CD4-positive, alpha-beta memory T cell (primary cell): Measurements from ENCODE around the gene GTF2F2. TPM values are rescaled to one million over a fixed set of nuclear protein-coding genes. Genes with fewer than 3 reads are reported as not detected.

Source experiments
- CTCF ChIA-PET: fragments of 350-600 bp; sonication (Branson Sonifier 250); formaldehyde crosslinking; loops from one replicate; lab custom pipeline; 2021; ENCODE audit warnings: inconsistent platforms; ENCODE audit not compliant: partially characterized antibody; lab: Charles Lee
- POLR2A ChIA-PET: fragments of 350-600 bp; sonication (Branson Sonifier 250); formaldehyde crosslinking; loops from one replicate; lab custom pipeline; 2021; ENCODE audit not compliant: partially characterized antibody; lab: Charles Lee
- DNase-seq, 5 donors: peaks; one replicate each; pipeline versions ENCODE4 v3.0.0 to v3.0.0-alpha.2; 2020 to 2022; ENCODE audit warnings: mixed read lengths in 1 of 5
- H3K27ac ChIP-seq: one replicate; pipeline ENCODE4 v1.7.0; 2013; ENCODE audit warnings: low read depth, low read length
- H3K27me3 ChIP-seq: 2 replicates; pipeline ENCODE4 v1.7.0; 2013; ENCODE audit warnings: mild to moderate bottlenecking, low read length, moderate library complexity; ENCODE audit not compliant: insufficient read depth
- H3K36me3 ChIP-seq: 2 replicates; pipeline ENCODE4 v1.7.0; 2013; ENCODE audit warnings: mild to moderate bottlenecking, low read length, moderate library complexity; ENCODE audit not compliant: insufficient read depth
- H3K4me1 ChIP-seq: 2 replicates; pipeline ENCODE4 v1.7.0; 2013; ENCODE audit warnings: mild to moderate bottlenecking, low read length, moderate library complexity; ENCODE audit not compliant: insufficient read depth
- H3K4me3 ChIP-seq, 2 donors: one replicate each; pipeline ENCODE4 v1.7.0; 2013; ENCODE audit warnings: low read length in 2 of 2, mild to moderate bottlenecking in 1 of 2
- H3K9me3 ChIP-seq, 2 donors: one replicate each; pipeline ENCODE4 v1.7.0; 2013; ENCODE audit warnings: low read length in 2 of 2, control low read depth in 1 of 2; ENCODE audit not compliant: control insufficient read depth in 1 of 2
- H3K27ac Mint-ChIP-seq, 7 donors: one replicate each; pipeline ENCODE4 v1.8.0; 2020 to 2021; ENCODE audit warnings: mixed read lengths in 7 of 7, mild to moderate bottlenecking in 6 of 7, inconsistent platforms in 3 of 7, moderate library complexity in 3 of 7
- H3K27me3 Mint-ChIP-seq, 2 donors: one replicate each; pipeline ENCODE4 v1.8.0; 2020 to 2021; ENCODE audit warnings: mixed read lengths in 2 of 2
- H3K36me3 Mint-ChIP-seq, 2 donors: one replicate each; pipeline ENCODE4 v1.8.0; 2020 to 2021; ENCODE audit warnings: mixed read lengths in 2 of 2, inconsistent platforms in 1 of 2, mild to moderate bottlenecking in 1 of 2
- H3K4me1 Mint-ChIP-seq, 4 donors: one replicate each; pipeline ENCODE4 v1.8.0; 2020 to 2021; ENCODE audit warnings: mixed read lengths in 4 of 4, mild to moderate bottlenecking in 1 of 4
- H3K4me3 Mint-ChIP-seq, 8 donors: one replicate each; pipeline ENCODE4 v1.8.0; 2020 to 2021; ENCODE audit warnings: mixed read lengths in 8 of 8, mild to moderate bottlenecking in 7 of 8, moderate library complexity in 6 of 8, inconsistent platforms in 3 of 8
- H3K9me3 Mint-ChIP-seq, 8 donors: one replicate each; pipeline ENCODE4 v1.8.0; 2020 to 2021; ENCODE audit warnings: mixed read lengths in 8 of 8, mild to moderate bottlenecking in 5 of 8, inconsistent platforms in 3 of 8, moderate library complexity in 1 of 8
- intact Hi-C: fragments of 100-400 bp; cut with micrococcal nuclease; formaldehyde crosslinking; loops from one replicate; pipeline ENCODE4 v1.15.1; 2023
- polyA plus RNA-seq, 2 donors: library from polyadenylated mRNA; unstranded; fragments of 300-500 nt; fragmentation: Illumina TruSeq; gene quantifications; one replicate each; pipeline ENCODE4 v1.2.3, GENCODE V29; 2021
- total RNA-seq, 2 experiments: library from RNA; stranded (reverse); gene quantifications; one replicate each; pipeline ENCODE4 v1.2.3, GENCODE V29; 2021

GTF2F2 gene
- total and polyA plus RNA-seq, 4 experiments from 2014 or later, result 7.9 to 14.7 (median 11.3) TPM

DNA sequence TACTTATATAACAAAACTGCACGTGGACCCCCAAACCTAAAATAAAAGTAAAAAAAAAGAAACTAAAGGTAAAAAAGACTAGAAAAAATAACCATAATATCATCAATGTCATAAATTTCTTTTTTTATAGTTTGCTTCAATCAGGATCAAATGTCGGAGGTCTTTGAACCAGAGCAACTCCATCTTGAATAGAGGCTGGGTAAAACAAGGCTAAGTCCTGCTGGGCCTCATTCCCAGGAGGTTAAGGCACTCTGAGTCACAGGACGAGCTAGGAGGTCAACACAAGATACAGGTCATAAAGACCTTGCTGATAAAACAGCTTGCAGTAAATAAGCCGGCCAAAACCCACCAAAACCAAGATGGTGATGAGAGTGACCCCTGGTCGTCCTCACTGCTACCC lies 196.7 kb downstream of the GTF2F2 start:
- peaks cover under 1% of the 10 kb centered on the region for H3K4me1 ChIP-seq
- H3K36me3 Mint-ChIP-seq, result no peaks in the 10 kb centered on the region
- H3K27ac Mint-ChIP-seq, result no peak overlapping the region
- H3K4me3 Mint-ChIP-seq, result no peak overlapping the region
- peaks cover 0 to 5% (median under 1%) of the 10 kb centered on the region in 4 donors for H3K4me1 Mint-ChIP-seq
- no peak overlapping the region for H3K4me3 ChIP-seq
- H3K27me3 ChIP-seq, result no peaks in the 10 kb centered on the region
- DNase-seq, result no peak
- H3K36me3 ChIP-seq, result no peaks in the 10 kb centered on the region
- no peaks in the 10 kb centered on the region for H3K27me3 Mint-ChIP-seq
- peaks cover 0 to 1% (median 0%) of the 10 kb centered on the region in 8 donors for H3K9me3 Mint-ChIP-seq
- no peaks in the 10 kb centered on the region for H3K9me3 ChIP-seq
- CTCF ChIA-PET, result interaction anchor here (1.3 kb wide), 1 partner anchor 13 kb away, joined by 4 read pairs; no protein-coding TSS in a partner anchor
- intact Hi-C loops, result no loop called here
- POLR2A ChIA-PET, result no interaction called here
- no peak overlapping the region for H3K27ac ChIP-seq

DNA sequence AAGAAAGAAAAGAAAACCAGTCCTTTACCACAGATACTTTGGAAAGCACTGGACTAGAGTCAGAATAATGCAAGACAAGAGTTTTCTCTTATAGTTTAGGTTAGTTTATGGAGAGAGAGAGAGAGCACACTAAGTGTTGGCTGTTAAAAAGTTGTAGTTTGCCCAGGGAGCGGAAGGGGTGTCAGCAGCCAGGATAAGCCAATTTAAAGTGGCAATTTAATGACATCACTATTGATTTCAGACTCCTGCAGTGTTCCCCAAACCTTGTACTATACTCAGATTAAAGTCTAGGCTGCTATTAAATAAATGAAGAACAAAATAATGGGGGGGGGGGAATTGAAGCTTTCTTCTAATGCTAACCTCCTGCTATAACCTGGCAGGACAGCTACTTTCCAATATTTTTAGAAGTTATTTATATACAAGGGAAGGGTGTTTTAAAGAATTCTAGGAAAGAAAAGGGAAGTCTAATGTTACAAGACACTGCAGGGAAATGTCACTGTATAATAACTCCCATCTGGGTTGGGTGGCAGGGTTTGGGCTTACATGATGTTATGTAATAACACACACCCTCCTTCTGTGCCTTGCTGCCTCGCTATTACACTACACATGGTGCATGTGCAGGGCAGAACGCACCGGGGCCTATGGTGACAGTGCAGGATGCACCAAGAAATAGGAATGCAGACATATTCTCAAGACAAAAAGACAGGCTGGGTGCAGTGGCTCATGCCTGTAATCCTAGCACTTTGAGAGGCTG lies 200.7 kb downstream of the GTF2F2 start:
- H3K4me1 Mint-ChIP-seq, result peaks cover 2 to 11% (median 6%) of the 10 kb centered on the region in 4 donors
- no peak overlapping the region for H3K27ac Mint-ChIP-seq
- H3K4me3 ChIP-seq, result no peak overlapping the region
- ChIA-PET CTCF (interaction anchor here (1.1 kb wide), 2 partner anchors 18 to 274 kb away, joined by 4 read pairs; no protein-coding TSS in a partner anchor), POLR2A (interaction anchor here (1.0 kb wide), 1 partner anchor 19 kb away, joined by 3 read pairs; no protein-coding TSS in a partner anchor)
- H3K4me1 ChIP-seq, result no peaks in the 10 kb centered on the region
- H3K36me3 ChIP-seq, result no peaks in the 10 kb centered on the region
- H3K27ac ChIP-seq, result no peak overlapping the region
- H3K4me3 Mint-ChIP-seq, result no peak overlapping the region
- H3K27me3 Mint-ChIP-seq, result no peaks in the 10 kb centered on the region
- no peaks in the 10 kb centered on the region for H3K36me3 Mint-ChIP-seq
- H3K9me3 Mint-ChIP-seq, result peaks cover 0 to 1% (median 0%) of the 10 kb centered on the region in 8 donors
- no peak for DNase-seq
- intact Hi-C loops, result no loop called here
- H3K9me3 ChIP-seq, result no peaks in the 10 kb centered on the region
- H3K27me3 ChIP-seq, result no peaks in the 10 kb centered on the region

DNA sequence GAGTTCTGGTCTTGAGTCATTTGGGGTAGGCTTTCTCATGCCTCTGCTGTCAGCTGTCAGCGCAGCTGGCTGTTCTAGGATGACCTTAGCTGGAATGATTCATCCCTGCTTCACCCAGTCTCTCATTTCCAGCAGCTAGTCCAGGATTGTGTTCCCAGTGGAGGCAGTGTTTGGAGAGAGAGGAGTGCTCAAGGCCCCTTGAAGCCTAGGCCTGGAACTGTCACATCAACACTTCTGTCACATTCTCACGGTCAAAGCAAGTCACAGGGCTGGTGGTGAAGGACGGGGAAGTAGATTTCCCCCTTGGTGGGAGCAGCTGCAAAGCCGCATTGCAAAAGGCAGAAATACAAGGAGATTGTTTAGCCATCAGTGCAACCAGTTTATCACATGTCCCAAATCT lies 205.5 kb downstream of the GTF2F2 start:
- Mint-ChIP-seq H3K36me3 (no peaks in the 10 kb centered on the region), H3K4me1 (peaks cover 16 to 51% (median 36%) of the 10 kb centered on the region in 4 donors), H3K27ac (peak overlapping the region in 2 of 7 donors; percentile 23 to 56), H3K27me3 (no peaks in the 10 kb centered on the region), H3K4me3 (no peak overlapping the region), H3K9me3 (no peaks in the 10 kb centered on the region)
- intact Hi-C loops, result no loop called here
- no peak for DNase-seq
- Histone ChIP-seq H3K27ac (no peak overlapping the region), H3K9me3 (no peaks in the 10 kb centered on the region), H3K4me3 (no peak overlapping the region), H3K27me3 (no peaks in the 10 kb centered on the region), H3K36me3 (no peaks in the 10 kb centered on the region), H3K4me1 (peaks cover 39% of the 10 kb centered on the region)
- ChIA-PET POLR2A (interaction anchor here (0.5 to 1.0 kb wide), 2 partner anchors 15 to 33 kb away, joined by 3 to 5 read pairs; no protein-coding TSS in a partner anchor), CTCF (interaction anchor here (1.2 to 2.5 kb wide), 4 partner anchors 16 to 279 kb away, joined by 3 to 12 read pairs (median 5); no protein-coding TSS in a partner anchor)

DNA sequence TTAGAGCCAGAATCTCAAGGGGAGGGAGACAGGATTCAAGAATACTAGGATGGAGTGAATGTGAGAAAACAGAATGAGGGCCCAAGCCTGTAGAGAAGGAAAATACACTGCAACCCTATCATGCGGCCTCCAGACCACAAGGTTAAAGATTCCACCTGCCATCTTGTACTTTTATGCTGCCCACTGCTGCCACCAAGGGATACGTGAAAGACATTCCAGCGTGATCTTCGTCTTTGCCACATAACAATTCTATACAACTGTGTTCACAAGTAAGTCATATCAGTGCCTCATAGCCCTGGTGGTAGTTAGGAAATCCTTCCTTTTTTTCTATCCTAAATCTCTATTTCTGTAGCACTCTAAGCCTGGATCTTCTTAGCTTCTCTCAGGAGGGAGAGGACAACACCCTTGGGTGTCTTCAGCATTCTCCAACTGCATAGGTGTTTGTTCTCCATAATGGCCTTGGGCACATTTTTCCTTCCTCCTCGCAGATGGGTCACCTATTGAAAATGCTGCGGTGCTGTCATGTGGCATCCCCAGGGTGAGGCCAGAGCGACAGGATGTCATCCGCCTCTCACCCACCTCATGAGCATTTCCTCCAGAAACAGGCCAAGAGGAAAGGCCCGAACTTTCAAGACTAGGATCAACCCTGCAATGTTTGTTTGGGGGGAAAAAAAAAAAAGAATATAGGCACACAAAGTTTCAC lies 207.1 kb downstream of the GTF2F2 start:
- DNase-seq, result no peak
- no peaks in the 10 kb centered on the region for H3K9me3 Mint-ChIP-seq
- no peak overlapping the region for H3K27ac ChIP-seq
- peaks cover 27 to 67% (median 49%) of the 10 kb centered on the region in 4 donors for H3K4me1 Mint-ChIP-seq
- H3K4me3 Mint-ChIP-seq, result peak overlapping the region; percentile 39 to 84 (median 66)
- no peaks in the 10 kb centered on the region for H3K9me3 ChIP-seq
- no peak overlapping the region for H3K4me3 ChIP-seq
- intact Hi-C loops, result no loop called here
- POLR2A ChIA-PET, result interaction anchor here (0.7 to 1.2 kb wide), 2 partner anchors 11 to 13 kb away, joined by 3 to 4 read pairs; partner anchors contain the start of gene TPT1
- H3K27me3 Mint-ChIP-seq, result no peaks in the 10 kb centered on the region
- peaks cover 55% of the 10 kb centered on the region for H3K4me1 ChIP-seq
- H3K27ac Mint-ChIP-seq, result peak overlapping the region; percentile 66 to 96 (median 80)
- CTCF ChIA-PET, result no interaction called here
- H3K36me3 ChIP-seq, result no peaks in the 10 kb centered on the region
- H3K36me3 Mint-ChIP-seq, result no peaks in the 10 kb centered on the region
- no peaks in the 10 kb centered on the region for H3K27me3 ChIP-seq

DNA sequence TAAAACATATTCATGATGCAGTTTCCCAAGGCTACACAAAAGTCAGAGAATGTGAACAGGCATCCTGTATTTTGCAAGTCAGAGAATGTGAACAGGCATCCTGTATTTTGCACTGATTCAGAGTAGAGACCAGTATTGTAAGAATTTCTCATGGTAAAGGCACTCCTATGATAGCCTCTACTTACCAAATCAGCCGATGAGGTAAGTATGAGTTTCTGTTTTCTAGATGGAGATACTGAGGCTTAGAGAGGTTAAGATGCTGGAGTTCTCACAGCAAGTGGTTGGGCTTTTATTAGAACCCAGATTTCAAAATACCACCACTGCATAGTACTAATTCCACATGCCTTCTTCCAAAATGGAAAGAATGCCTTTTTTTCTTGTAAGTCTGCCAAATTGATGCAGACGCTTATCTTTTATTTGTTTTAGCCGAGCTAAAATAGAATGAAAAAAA lies 208.4 kb downstream of the GTF2F2 start:
- Mint-ChIP-seq H3K27me3 (no peaks in the 10 kb centered on the region), H3K4me1 (peaks cover 39 to 80% (median 61%) of the 10 kb centered on the region in 4 donors), H3K9me3 (no peaks in the 10 kb centered on the region), H3K27ac (peak overlapping the region in 4 of 7 donors; percentile 8 to 85 (median 40)), H3K4me3 (peak overlapping the region in 3 of 8 donors; percentile 31 to 62 (median 33)), H3K36me3 (no peaks in the 10 kb centered on the region)
- intact Hi-C loops, result no loop called here
- DNase-seq, result no peak
- POLR2A ChIA-PET, result interaction anchor here (0.6 to 14.9 kb wide), 3 partner anchors 12 to 834 kb away, joined by 3 to 219 read pairs (median 45); partner anchors contain the start of gene TPT1
- no peak overlapping the region for H3K27ac ChIP-seq
- CTCF ChIA-PET, result interaction anchor here (0.8 to 1.5 kb wide), 3 partner anchors 10 to 43 kb away, joined by 3 to 8 read pairs (median 4); no protein-coding TSS in a partner anchor
- no peak overlapping the region for H3K4me3 ChIP-seq
- no peaks in the 10 kb centered on the region for H3K36me3 ChIP-seq
- H3K27me3 ChIP-seq, result no peaks in the 10 kb centered on the region
- no peaks in the 10 kb centered on the region for H3K9me3 ChIP-seq
- H3K4me1 ChIP-seq, result peaks cover 67% of the 10 kb centered on the region

DNA sequence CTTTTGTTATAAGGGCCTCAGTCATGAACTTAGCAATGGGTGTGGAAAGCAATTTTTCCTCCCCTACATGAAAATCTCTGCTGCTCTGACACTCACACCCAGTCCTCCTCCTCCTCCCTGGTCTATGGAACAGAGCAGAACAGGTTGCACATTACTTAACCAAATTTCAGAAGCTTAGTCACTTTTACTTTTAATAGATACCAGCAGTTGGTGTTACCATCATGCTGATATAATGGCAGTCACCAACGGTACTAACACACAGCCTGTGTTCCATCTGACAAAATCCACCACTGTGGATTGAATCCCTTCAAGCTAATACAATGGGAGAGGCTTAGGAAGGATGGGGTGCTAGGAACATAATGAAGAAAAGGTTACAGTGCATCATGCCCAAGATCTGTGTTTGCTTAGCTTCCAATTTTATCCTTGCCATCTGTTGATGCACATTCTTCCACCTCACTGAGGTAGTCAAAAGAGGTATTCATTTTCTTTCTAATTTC lies 210.9 kb downstream of the GTF2F2 start:
- no peak for DNase-seq
- Histone ChIP-seq H3K4me3 (no peak overlapping the region), H3K4me1 (peaks cover 92% of the 10 kb centered on the region), H3K27ac (no peak overlapping the region), H3K27me3 (no peaks in the 10 kb centered on the region), H3K36me3 (peaks cover 4% of the 10 kb centered on the region), H3K9me3 (no peaks in the 10 kb centered on the region)
- Mint-ChIP-seq H3K4me1 (peaks cover 59 to 93% (median 79%) of the 10 kb centered on the region in 4 donors), H3K9me3 (no peaks in the 10 kb centered on the region), H3K27ac (peak overlapping the region; percentile 66 to 93 (median 80)), H3K4me3 (peak overlapping the region in 4 of 8 donors; percentile 6 to 64 (median 33)), H3K27me3 (no peaks in the 10 kb centered on the region), H3K36me3 (peaks cover 5% of the 10 kb centered on the region in 2 donors)
- ChIA-PET CTCF (interaction anchor here (1.4 to 2.8 kb wide), 7 partner anchors 9 to 285 kb away, joined by 3 to 18 read pairs (median 5); partner anchors contain the start of gene TPT1), POLR2A (interaction anchor here (4.4 to 14.9 kb wide), 2 partner anchors 10 to 35 kb away, joined by 45 to 219 read pairs; partner anchors contain the start of gene TPT1)
- intact Hi-C loops, result loop anchor here (5.0 to 10.0 kb wide), 2 partner anchors 36 to 844 kb away; no protein-coding TSS in a partner anchor
